Activated naive CD4-positive, alpha-beta T cell treated with anti-CD3 and anti-CD28 coated beads, Interleukin-2, amount 50 U/mL, for 72 hours (primary cell): ENCODE measurements around the gene ANKRD22. TPM values are rescaled to one million over a fixed set of nuclear protein-coding genes. Genes with fewer than 3 reads are reported as not detected.
A peak's percentile ranks its signal among the peaks of the same experiment; 100 is the strongest.

Source experiments
- ATAC-seq, 2 donors: fragments of 150-1000 bp; cut with Tn5 transposase; 2 replicates each; pipeline ENCODE4 v1.10.0; 2021; ENCODE audit warnings: mild to moderate bottlenecking in 2 of 2, moderate library complexity in 2 of 2
- DNase-seq, 2 donors: peaks; one replicate each; pipeline ENCODE4 v3.0.0; 2021 to 2022; ENCODE audit warnings: low spot score in 2 of 2
- H3K27ac Mint-ChIP-seq, 2 donors: one replicate each; pipeline ENCODE4 v1.8.0; 2022; ENCODE audit warnings: mild to moderate bottlenecking in 2 of 2, mixed read lengths in 2 of 2
- H3K36me3 Mint-ChIP-seq, 2 donors: one replicate each; pipeline ENCODE4 v1.8.0; 2022; ENCODE audit warnings: mixed read lengths in 2 of 2
- H3K9me3 Mint-ChIP-seq, 2 donors: one replicate each; pipeline ENCODE4 v1.8.0; 2022; ENCODE audit warnings: mixed read lengths in 2 of 2
- total RNA-seq, 2 donors: library from RNA; stranded (reverse); gene quantifications; one replicate each; pipeline ENCODE4 v1.2.3, GENCODE V29; 2022

The ANKRD22 gene
- total RNA-seq, 2 donors from 2014 or later: 0.18 to 0.78 TPM

DNA sequence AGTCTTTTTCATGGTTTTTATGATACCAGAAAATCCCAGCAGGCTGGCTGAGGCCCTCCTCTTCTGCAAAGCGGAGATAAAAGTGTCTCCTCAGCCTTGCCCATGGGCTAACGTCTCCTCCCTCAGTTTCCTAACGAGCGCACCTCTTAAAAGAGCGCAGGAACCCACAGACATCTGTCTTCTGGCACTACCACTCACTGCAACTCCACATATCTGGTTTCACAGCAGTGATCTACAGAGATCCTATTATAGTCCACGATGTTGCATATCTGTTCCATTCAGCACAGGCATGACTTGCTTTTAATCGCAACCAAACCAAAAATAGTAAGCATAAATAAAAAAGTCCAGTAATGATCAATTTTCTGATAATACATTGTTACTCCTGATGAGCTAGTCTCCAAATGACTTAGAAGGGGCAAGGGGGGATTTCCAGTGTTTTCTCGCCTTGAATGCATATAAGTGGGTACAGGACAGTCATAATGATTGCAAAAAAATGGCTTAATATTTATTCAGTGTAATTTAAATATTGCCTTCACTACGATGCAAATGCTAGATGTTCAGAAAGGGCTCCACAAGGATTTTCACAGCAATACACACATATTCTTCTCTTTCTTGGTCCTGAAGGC is 20.9 kb downstream of the ANKRD22 start:
- Mint-ChIP-seq H3K27ac (no peak overlapping the region), H3K36me3 (peaks cover 0 to 14% of the 10 kb centered on the region in 2 donors), H3K9me3 (peaks cover 6 to 8% of the 10 kb centered on the region in 2 donors)
- DNase-seq (no peak), ATAC-seq (no peak)

GRCh38 chr10:88828310-88828709 is 23.3 kb downstream of the ANKRD22 start:
- no peak for ATAC-seq
- Mint-ChIP-seq H3K36me3 (peaks cover 4 to 19% of the 10 kb centered on the region in 2 donors), H3K9me3 (peaks cover 12 to 13% of the 10 kb centered on the region in 2 donors), H3K27ac (no peak overlapping the region)
- DNase-seq: no peak

- ATAC-seq (peak; percentile 79 to 82), DNase-seq (no peak)
- H3K9me3 Mint-ChIP-seq: peaks cover 12 to 13% of the 10 kb centered on the region in 2 donors
- no peak overlapping the region for H3K27ac Mint-ChIP-seq
- peaks cover 4 to 19% of the 10 kb centered on the region in 2 donors for H3K36me3 Mint-ChIP-seq
Measured at GRCh38 chr10:88827671-88828070, 24.0 kb downstream of the ANKRD22 start.

- Mint-ChIP-seq H3K27ac (peak overlapping the region; percentile 5 to 68), H3K9me3 (peaks cover 12 to 13% of the 10 kb centered on the region in 2 donors), H3K36me3 (peaks cover 4 to 19% of the 10 kb centered on the region in 2 donors)
- peak in 1 of 2 donors; percentile 37 for ATAC-seq
- no peak for DNase-seq
Measured at GRCh38 chr10:88826388-88826787, 25.3 kb downstream of the ANKRD22 start.

DNA sequence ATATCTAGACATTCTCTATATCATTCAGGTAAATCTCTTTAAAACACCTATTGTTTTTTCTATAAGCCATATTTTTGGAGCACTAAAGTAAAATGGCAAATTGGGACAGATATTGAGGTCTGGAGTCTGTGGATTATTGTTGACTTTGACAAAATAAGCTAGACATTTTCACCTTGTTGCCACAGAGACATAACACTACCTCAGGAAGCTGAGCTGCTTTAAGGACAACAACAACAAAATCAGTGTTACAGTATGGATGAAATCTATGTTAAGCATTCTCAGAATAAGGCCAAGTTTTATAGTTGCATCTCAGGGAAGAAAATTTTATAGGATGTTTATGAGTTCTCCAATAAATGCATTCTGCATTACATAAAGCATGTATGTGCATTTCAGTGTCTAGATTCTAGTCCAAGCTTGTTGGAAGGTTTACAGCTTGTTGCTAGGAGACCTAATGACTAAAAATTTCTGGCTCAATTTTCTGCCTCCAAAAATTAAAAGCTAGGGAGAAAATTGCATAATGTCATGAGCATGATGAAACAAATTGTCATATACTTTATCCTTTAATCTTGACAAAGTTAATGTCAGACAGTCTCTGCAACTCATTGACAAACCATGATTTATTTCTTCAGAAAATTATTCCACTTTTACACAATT is 30.8 kb downstream of the ANKRD22 start:
- Mint-ChIP-seq H3K9me3 (peaks cover 4 to 7% of the 10 kb centered on the region in 2 donors), H3K36me3 (peaks cover 4 to 5% of the 10 kb centered on the region in 2 donors), H3K27ac (no peak overlapping the region)
- ATAC-seq: no peak
- DNase-seq: no peak

DNA sequence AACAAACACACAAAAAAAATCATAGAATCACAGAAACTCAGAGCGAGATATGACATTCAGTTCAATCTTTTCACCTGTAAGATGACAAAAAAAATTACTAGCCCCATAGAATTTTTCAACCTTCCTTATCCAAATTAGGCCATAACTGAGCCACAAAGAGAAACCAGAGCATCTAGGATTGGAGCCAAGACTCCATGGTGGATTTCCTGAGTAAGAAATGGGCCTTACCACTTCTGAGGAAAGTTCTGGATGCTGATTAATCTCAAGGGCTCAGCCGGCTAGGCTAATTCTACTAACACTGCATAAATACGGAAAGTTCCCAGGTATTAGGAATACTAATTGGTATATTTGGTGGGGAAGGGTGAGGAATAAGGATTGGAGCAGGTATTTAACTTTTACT is 32.4 kb downstream of the ANKRD22 start:
- no peak for DNase-seq
- no peak overlapping the region for H3K27ac Mint-ChIP-seq
- peaks cover 4 to 5% of the 10 kb centered on the region in 2 donors for H3K36me3 Mint-ChIP-seq
- peaks cover 4 to 5% of the 10 kb centered on the region in 2 donors for H3K9me3 Mint-ChIP-seq
- no peak for ATAC-seq

DNA sequence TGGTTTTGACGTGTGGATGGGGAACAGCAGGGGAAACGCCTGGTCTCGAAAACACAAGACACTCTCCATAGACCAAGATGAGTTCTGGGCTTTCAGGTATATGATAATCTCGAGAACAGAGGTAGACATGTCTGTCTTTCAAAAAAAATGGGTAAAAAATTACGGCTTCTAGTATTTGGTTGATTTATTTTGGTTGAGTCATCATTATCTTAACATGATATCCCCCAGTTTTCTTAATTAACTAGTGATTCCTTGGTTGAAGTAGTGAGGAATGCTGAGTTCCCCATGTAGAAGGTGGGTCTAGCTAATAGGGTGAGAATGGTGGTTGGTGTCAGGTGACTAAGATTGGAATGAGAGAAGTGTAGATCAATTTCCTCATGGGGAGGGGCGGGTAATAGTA is 38.4 kb downstream of the ANKRD22 start:
- H3K36me3 Mint-ChIP-seq: no peaks in the 10 kb centered on the region
- H3K27ac Mint-ChIP-seq: no peak overlapping the region
- no peak for DNase-seq
- no peak for ATAC-seq
- no peaks in the 10 kb centered on the region for H3K9me3 Mint-ChIP-seq

- ATAC-seq (peak; percentile 74 to 77), DNase-seq (no peak)
- Mint-ChIP-seq H3K9me3 (no peaks in the 10 kb centered on the region), H3K27ac (no peak overlapping the region), H3K36me3 (no peaks in the 10 kb centered on the region)
Measured at GRCh38 chr10:88810196-88810961, 41.3 kb downstream of the ANKRD22 start.

DNA sequence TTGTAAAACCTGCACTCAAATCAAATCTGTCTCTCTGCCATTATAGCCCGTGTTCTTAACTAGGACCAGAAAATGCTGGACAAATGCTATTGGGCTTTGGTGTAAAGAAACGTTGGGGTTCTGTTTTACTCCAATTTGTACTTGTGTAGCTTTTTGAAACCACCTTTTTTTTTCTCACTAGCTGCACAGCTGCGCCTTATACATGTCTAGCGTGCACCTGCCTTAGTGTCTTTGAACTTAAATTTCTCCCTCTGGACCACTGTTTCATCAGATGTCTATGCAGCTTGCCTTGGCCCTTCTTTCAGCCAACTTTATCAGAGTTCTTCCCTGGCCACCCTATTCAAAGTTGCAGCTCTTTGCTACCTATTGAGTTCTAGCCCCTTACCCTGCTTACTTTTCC is 42.0 kb downstream of the ANKRD22 start:
- Mint-ChIP-seq H3K9me3 (no peaks in the 10 kb centered on the region), H3K27ac (no peak overlapping the region), H3K36me3 (no peaks in the 10 kb centered on the region)
- ATAC-seq (no peak), DNase-seq (no peak)

GRCh38 chr10:88805924-88806323 is 45.7 kb downstream of the ANKRD22 start:
- H3K9me3 Mint-ChIP-seq: no peaks in the 10 kb centered on the region
- no peak for ATAC-seq
- no peak overlapping the region for H3K27ac Mint-ChIP-seq
- no peaks in the 10 kb centered on the region for H3K36me3 Mint-ChIP-seq
- DNase-seq: no peak

DNA sequence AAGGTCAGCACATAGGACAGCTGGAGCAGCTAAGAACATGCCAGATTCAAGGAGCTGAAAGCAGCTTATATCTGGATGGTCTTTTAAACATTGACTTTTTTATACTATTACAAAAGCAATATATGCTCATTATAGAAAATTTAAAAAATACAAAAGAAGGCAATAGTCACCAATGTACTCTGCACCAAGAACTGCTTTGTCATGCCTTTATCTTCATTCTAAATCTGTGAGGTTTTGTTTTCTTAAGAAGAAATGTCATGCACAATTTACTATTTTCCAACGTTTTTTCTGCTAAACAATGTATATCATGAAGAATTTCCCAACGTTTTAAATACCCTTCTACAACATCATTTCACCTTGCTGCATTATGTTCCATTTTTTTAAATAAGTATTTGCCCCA is 46.3 kb downstream of the ANKRD22 start:
- Mint-ChIP-seq H3K36me3 (no peaks in the 10 kb centered on the region), H3K27ac (no peak overlapping the region), H3K9me3 (no peaks in the 10 kb centered on the region)
- ATAC-seq (no peak), DNase-seq (no peak)

- ATAC-seq: no peak
- H3K27ac Mint-ChIP-seq: no peak overlapping the region
Measured at GRCh38 chr10:88804083-88804812, 47.4 kb downstream of the ANKRD22 start.

GRCh38 chr10:88803641-88804040 is 48.0 kb downstream of the ANKRD22 start:
- Mint-ChIP-seq H3K9me3 (no peaks in the 10 kb centered on the region), H3K36me3 (no peaks in the 10 kb centered on the region), H3K27ac (no peak overlapping the region)
- no peak for ATAC-seq
- DNase-seq: no peak

More at GRCh38 chr10:88804083-88804812, 47.4 kb downstream of the ANKRD22 start:
- Mint-ChIP-seq H3K36me3 (no peaks in the 10 kb centered on the region), H3K9me3 (no peaks in the 10 kb centered on the region)
- DNase-seq: no peak

DNA sequence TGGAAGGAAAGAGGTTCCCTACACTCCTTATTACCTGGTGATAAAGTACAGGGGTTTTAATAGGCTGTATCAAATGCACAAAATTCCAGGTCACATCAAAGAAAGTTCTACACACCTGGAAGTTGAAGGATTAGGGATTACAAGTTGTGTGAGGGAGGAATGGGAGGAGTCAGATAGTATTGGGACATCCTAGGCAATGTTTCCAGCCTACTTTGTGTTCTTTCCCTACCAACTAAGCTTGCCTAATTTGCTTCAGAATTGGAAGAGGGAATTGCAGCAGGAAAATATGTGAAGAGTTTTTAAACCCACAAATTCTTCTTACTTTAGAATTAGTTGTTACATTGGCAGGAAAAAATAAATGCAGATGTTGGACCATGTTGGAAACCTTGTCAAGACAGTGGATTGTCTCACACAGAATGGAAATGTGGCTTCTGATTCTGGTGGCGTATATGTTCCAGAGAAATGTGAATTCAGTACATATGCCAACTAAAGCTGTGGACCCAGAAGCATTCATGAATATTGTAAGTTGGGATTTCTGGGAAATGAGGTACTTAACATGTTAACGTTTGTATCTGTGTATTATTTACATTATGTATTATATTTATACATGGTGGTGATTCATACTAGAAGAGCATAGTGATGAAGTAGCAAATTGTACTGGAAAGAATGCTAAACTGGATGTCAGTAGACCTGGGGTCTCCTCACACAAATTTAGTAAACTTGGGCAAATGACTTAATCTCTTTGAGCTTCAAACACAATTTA is 48.9 kb downstream of the ANKRD22 start, which contains the start of gene LIPM:
Gene LIPM, plus strand, starts transcription at position 208 of the 763 bp plus-strand sequence. Its CDS starts 167 bp downstream, at position 375.
- H3K27ac Mint-ChIP-seq: no peak within 1 kb of the TSS
- no peak for ATAC-seq

DNA sequence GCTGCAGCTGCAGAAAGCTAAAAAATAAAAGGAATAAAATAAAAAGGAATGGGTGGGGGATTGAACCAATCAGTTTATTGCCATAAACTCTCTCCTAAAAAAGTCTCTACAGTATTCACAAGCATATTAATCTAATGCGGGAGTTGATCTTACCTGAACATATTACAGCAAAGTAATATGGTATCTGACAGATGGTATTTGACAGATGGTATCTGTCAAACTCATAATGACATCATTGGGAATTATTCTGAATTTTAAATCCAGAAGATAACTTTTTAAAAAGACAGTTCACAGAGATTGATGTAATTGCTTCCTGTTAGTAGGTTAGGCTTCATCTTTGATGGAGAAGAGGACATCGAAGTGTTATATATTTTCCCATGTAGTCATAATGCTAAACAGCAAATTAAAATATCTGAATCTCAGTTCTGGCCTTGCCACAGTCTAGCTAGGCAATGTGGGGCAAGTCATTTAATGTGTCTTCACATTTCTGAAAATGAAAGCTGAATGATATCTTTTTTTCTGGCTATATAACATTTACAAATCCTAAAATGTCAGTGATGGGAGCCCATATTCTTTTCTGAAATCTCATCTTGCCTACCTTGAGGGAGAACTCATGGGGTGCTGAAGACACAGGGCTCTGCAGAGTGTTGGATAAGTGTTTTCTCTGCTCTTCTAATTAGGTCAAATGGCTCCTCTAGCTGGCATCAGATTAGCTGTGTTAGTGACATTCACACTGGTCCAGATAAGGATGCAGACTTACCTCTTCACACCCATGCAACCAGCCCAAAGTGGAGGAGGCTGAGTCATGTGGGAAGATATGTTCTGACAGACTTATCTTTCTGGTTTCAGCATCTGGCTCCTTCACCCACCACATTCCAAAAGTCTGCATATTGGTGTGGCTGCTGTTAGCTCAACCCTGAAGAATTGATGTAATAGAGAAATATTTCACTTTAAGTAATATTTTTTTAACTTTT is 51.2 kb downstream of the ANKRD22 start:
- no peak for DNase-seq
- H3K27ac Mint-ChIP-seq: no peak overlapping the region
- peak; percentile 40 to 84 for ATAC-seq
- H3K9me3 Mint-ChIP-seq: no peaks in the 10 kb centered on the region
- H3K36me3 Mint-ChIP-seq: no peaks in the 10 kb centered on the region

More for the DNA sequence above, 48.9 kb downstream of the ANKRD22 start, which contains the start of gene LIPM:
- H3K36me3 Mint-ChIP-seq: no peaks in the 10 kb centered on the region
- no peaks in the 10 kb centered on the region for H3K9me3 Mint-ChIP-seq
- DNase-seq: no peak
